IMR-90 (cell line): Measurements from ENCODE around the gene ZNF207. TPM values are rescaled to one million over a fixed set of nuclear protein-coding genes. Genes with fewer than 3 reads are reported as not detected.
A peak's percentile ranks its signal among the peaks of the same experiment; 100 is the strongest.

Experiments used
- ATAC-seq: fragments of 200-7000 bp; cut with Tn5 transposase; 2 replicates; pipeline ENCODE4 v1.9.1; 2020; ENCODE audit warnings: low read depth, mild to moderate bottlenecking, moderate library complexity
- BruUV-seq: library from RNA; stranded (reverse); fragments of 400-500 nt; replicated peaks from 2 replicates; lab custom pipeline; 2021; lab: Mats Ljungman, UMichigan
- CTCF ChIA-PET: fragments of 300-600 bp; formaldehyde crosslinking; extraction: SDS; loops from one replicate; lab custom pipeline; 2021; ENCODE audit warnings: antibody characterized with exemption; lab: Yijun Ruan, JAX
- POLR2A ChIA-PET: fragments of 300-600 bp; sonication (Branson Sonifier 250); formaldehyde crosslinking; loops from one replicate; lab custom pipeline; 2022; ENCODE audit warnings: antibody characterized with exemption; ENCODE audit not compliant: unreplicated experiment; lab: Charles Lee
- DNase-seq: peaks from one replicate; pipeline ENCODE4 v3.0.0; 2013
- H2AFZ ChIP-seq: replicated peaks from 2 replicates; pipeline ENCODE3; 2013; ENCODE audit warnings: low read length, mild to moderate bottlenecking; ENCODE audit not compliant: poor library complexity
- H2AK5ac ChIP-seq: 2 replicates; pipeline ENCODE4 v1.6.1; 2013; ENCODE audit warnings: low read depth, low read length, inconsistent platforms
- H2AK9ac ChIP-seq: replicated peaks from 2 replicates; pipeline ENCODE3; 2013; ENCODE audit warnings: mild to moderate bottlenecking, low read depth, low read length, moderate library complexity; ENCODE audit not compliant: poor library complexity
- H2BK120ac ChIP-seq: 2 replicates; pipeline ENCODE4 v1.6.1; 2013; ENCODE audit warnings: low read depth, low read length, inconsistent platforms
- H2BK15ac ChIP-seq: 3 replicates; pipeline ENCODE4 v1.6.1; 2013; ENCODE audit warnings: low read depth, low read length, inconsistent platforms
- H2BK20ac ChIP-seq: 2 replicates; pipeline ENCODE4 v1.6.1; 2013; ENCODE audit warnings: low read depth, mild to moderate bottlenecking, inconsistent platforms, low read length, moderate library complexity
- H2BK5ac ChIP-seq: 2 replicates; pipeline ENCODE4 v1.6.1; 2013; ENCODE audit warnings: mild to moderate bottlenecking, low read depth, low read length, inconsistent platforms; ENCODE audit not compliant: poor library complexity, severe bottlenecking
- H3K14ac ChIP-seq: replicated peaks from 2 replicates; pipeline ENCODE4 v1.6.1; 2013; ENCODE audit warnings: low read depth, low read length, inconsistent platforms
- H3K18ac ChIP-seq: 2 replicates; pipeline ENCODE4 v1.6.1; 2013; ENCODE audit warnings: low read depth, low read length, control low read depth
- H3K23ac ChIP-seq: 2 replicates; pipeline ENCODE4 v1.6.1; 2013; ENCODE audit warnings: low read depth, low read length, inconsistent platforms
- H3K27ac ChIP-seq: 2 replicates; pipeline ENCODE4 v1.5.1; 2013; ENCODE audit warnings: mild to moderate bottlenecking, control low read depth, low read length; ENCODE audit not compliant: insufficient read depth
- H3K27me3 ChIP-seq: 2 replicates; pipeline ENCODE4 v1.6.1; 2013; ENCODE audit warnings: low read length; ENCODE audit not compliant: control insufficient read depth, insufficient read depth
- H3K36me3 ChIP-seq: 2 replicates; pipeline ENCODE4 v1.6.1; 2013; ENCODE audit warnings: low read length, mixed read lengths; ENCODE audit not compliant: control insufficient read depth, insufficient read depth
- H3K4ac ChIP-seq: 2 replicates; pipeline ENCODE4 v1.6.1; 2013; ENCODE audit warnings: low read depth, low read length, inconsistent platforms
- H3K4me1 ChIP-seq: 2 replicates; pipeline ENCODE4 v1.6.1; 2013; ENCODE audit warnings: low read length, mixed read lengths; ENCODE audit not compliant: control insufficient read depth, insufficient read depth
- H3K4me2 ChIP-seq: 2 replicates; pipeline ENCODE4 v1.6.1; 2013; ENCODE audit warnings: low read depth, mild to moderate bottlenecking, control low read depth, low read length, moderate library complexity
- H3K4me3 ChIP-seq: 2 replicates; pipeline ENCODE4 v1.5.1; 2013; ENCODE audit warnings: low read depth, mild to moderate bottlenecking, control low read depth, low read length, moderate library complexity; ENCODE audit not compliant: insufficient read depth
- H3K56ac ChIP-seq: 2 replicates; pipeline ENCODE4 v1.6.1; 2013; ENCODE audit warnings: low read length, inconsistent platforms; ENCODE audit not compliant: insufficient read depth; ENCODE audit errors: extremely low read depth
- H3K79me1 ChIP-seq, 2 experiments: 2 replicates each; pipeline ENCODE4 v1.6.1; 2013; ENCODE audit warnings: low read length in 2 of 2, inconsistent platforms in 1 of 2, low read depth in 1 of 2
- H3K9ac ChIP-seq: 2 replicates; pipeline ENCODE4 v1.6.1; 2013; ENCODE audit warnings: low read depth, low read length, control low read depth
- H3K9me1 ChIP-seq: 2 replicates; pipeline ENCODE4 v1.6.1; 2013; ENCODE audit warnings: low read length, inconsistent platforms; ENCODE audit not compliant: insufficient read depth
- H3K9me3 ChIP-seq: 2 replicates; pipeline ENCODE4 v1.6.1; 2013; ENCODE audit warnings: low read length; ENCODE audit not compliant: control insufficient read depth, insufficient read depth
- H4K20me1 ChIP-seq: 2 replicates; pipeline ENCODE4 v1.6.1; 2013; ENCODE audit warnings: low read length, inconsistent platforms; ENCODE audit not compliant: insufficient read depth
- H4K5ac ChIP-seq: 2 replicates; pipeline ENCODE4 v1.6.1; 2013; ENCODE audit warnings: mild to moderate bottlenecking, low read depth, low read length, control low read depth
- H4K8ac ChIP-seq, 2 experiments: 2 replicates each; pipeline ENCODE4 v1.6.1; 2013; ENCODE audit warnings: low read depth in 2 of 2, low read length in 2 of 2, control low read depth in 1 of 2, inconsistent platforms in 1 of 2
- H4K91ac ChIP-seq: 2 replicates; pipeline ENCODE4 v1.6.1; 2013; ENCODE audit warnings: low read depth, low read length, inconsistent platforms; ENCODE audit not compliant: insufficient read depth
- BHLHE40 ChIP-seq: fragments of 150-350 bp; IDR thresholded peaks from 2 replicates; pipeline ENCODE4 v1.6.1; 2016; ENCODE audit warnings: mild to moderate bottlenecking, low read depth, low read length
- CHD1 ChIP-seq: IDR thresholded peaks from 2 replicates; pipeline ENCODE4 v1.6.1; 2012; ENCODE audit warnings: low read depth, low read length, improper control_type of control experiment
- MAFK ChIP-seq: IDR thresholded peaks from 2 replicates; pipeline ENCODE4 v1.6.1; 2012; ENCODE audit warnings: low read depth, low read length, improper control_type of control experiment
- MAZ ChIP-seq: IDR thresholded peaks from 2 replicates; pipeline ENCODE4 v1.6.1; 2012; ENCODE audit warnings: low read depth, mild to moderate bottlenecking, low read length, improper control_type of control experiment, moderate library complexity, borderline replicate concordance
- NFE2L2 ChIP-seq: fragments of 150-350 bp; IDR thresholded peaks from 2 replicates; pipeline ENCODE4 v1.6.1; 2016; ENCODE audit warnings: low read depth, mild to moderate bottlenecking, low read length
- RCOR1 ChIP-seq: IDR thresholded peaks from 2 replicates; pipeline ENCODE4 v1.6.1; 2012; ENCODE audit warnings: mild to moderate bottlenecking, low read length, improper control_type of control experiment; ENCODE audit not compliant: insufficient replicate concordance
- SMC3 ChIP-seq: fragments of 150-350 bp; IDR thresholded peaks from 2 replicates; pipeline ENCODE4 v1.6.1; 2016; ENCODE audit warnings: low read depth, mild to moderate bottlenecking, antibody characterized with exemption, low read length, moderate library complexity
- WGBS, 2 experiments: methylation state at CpG; one replicate each; pipeline versions ENCODE4 v1.1.5 to v1.1.7; 2013; ENCODE audit warnings: missing lambda C conversion rate in 2 of 2; ENCODE audit not compliant: insufficient read length in 1 of 2; ENCODE audit errors: extremely low coverage in 2 of 2; 5-methylcytosine and 5-hydroxymethylcytosine counted together
- dilution Hi-C: fragments of 300-500 bp; cut with HindIII; formaldehyde crosslinking; loops from one replicate; pipeline ENCODE4 v1.14.3; 2018; ENCODE audit warnings: low sequenced_read_pairs; ENCODE audit not compliant: unreplicated experiment
- in situ Hi-C: fragments of 300-500 bp; cut with MboI; formaldehyde crosslinking; loops from 3 replicates; pipeline ENCODE4 v1.14.3; 2019; ENCODE audit warnings: low sequenced_read_pairs, inconsistent platforms, mixed read lengths
- intact Hi-C: fragments of 100-400 bp; cut with micrococcal nuclease; formaldehyde crosslinking; loops from 2 replicates; pipeline ENCODE4 v1.10.0; 2022
- polyA plus RNA-seq, 3 experiments: library from polyadenylated mRNA; depleted of rRNA; stranded (reverse); fragments of >200 nt; gene quantifications; 2 replicates each; pipeline ENCODE4 v1.2.3, GENCODE V29; 2012; ENCODE audit warnings: low replicate concordance in 1 of 3
- total RNA-seq: library from RNA; depleted of rRNA; stranded (reverse); fragments of >200 nt; gene quantifications from 2 replicates; pipeline ENCODE4 v1.2.3, GENCODE V29; 2012
- TF ChIP-seq, protein P1 (sequence below): fragments of 150-350 bp; IDR thresholded peaks from 2 replicates; pipeline ENCODE4 v1.6.1; 2017; ENCODE audit warnings: mild to moderate bottlenecking, antibody characterized with exemption, low read length, low read depth
- TF ChIP-seq, protein P2 (sequence below): fragments of 150-350 bp; IDR thresholded peaks from 2 replicates; pipeline ENCODE4 v1.6.1; 2016; ENCODE audit warnings: low read depth, mild to moderate bottlenecking, low read length, moderate library complexity, borderline replicate concordance
- TF ChIP-seq, protein P3 (sequence below): conservative IDR thresholded peaks from 2 replicates; pipeline ENCODE4 v1.5.1; 2012; ENCODE audit warnings: mild to moderate bottlenecking, low read depth, low read length, improper control_type of control experiment

Gene ZNF207
- total and polyA plus RNA-seq, 2 of the 4 experiments (the other 2 are of a cell fraction): 199 to 207 TPM

DNA sequence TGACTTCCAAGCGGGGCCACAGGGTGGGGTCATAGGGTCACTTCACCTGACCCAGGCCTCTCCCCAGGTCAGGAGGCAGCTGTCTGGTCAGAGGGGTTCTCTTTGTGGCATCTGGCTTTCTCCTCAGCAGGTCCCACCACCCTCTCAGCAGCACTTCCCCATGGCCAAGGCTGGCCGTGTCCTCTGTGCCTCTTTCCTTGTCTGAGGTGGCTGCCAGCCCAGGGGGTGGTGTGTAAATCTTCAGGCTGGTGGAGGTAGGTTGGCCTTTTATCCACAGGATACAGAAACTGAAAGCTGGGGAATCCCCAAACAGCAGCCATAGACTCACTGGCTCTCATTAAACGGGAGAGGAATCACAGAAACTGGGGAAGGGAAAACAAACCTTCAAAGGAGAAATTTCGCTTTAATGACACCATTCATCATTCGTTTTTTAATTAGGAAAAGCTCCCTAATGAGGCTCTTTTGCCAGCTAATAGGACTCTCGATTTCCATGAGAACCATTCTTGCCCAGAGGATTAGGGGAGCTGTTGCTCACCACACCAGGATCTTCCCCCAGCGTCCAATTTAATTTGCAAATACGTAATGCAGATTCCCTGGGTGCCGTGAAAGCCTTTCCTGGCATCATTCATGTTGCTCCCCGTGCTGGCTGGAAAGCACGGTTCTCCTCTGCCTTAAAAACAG, 26.0 kb upstream of the ZNF207 start:
- POLR2A ChIA-PET: no interaction called here
- H2BK20ac ChIP-seq: no peak overlapping the region
- H4K91ac ChIP-seq: peak overlapping the region; percentile 28; the same call in 1 of the 2 replicates
- in situ Hi-C loops (no loop called here), intact Hi-C loops (no loop called here), dilution Hi-C loops (no loop called here)
- H3K79me1 ChIP-seq: no peaks in the 10 kb centered on the region
- H3K27me3 ChIP-seq: no peaks in the 10 kb centered on the region; the same call in 1 of the 2 replicates
- no peak overlapping the region for H2AK9ac ChIP-seq
- H4K5ac ChIP-seq: no peak overlapping the region
- ATAC-seq: peak; percentile 28
- TF ChIP-seq, protein P1, sequence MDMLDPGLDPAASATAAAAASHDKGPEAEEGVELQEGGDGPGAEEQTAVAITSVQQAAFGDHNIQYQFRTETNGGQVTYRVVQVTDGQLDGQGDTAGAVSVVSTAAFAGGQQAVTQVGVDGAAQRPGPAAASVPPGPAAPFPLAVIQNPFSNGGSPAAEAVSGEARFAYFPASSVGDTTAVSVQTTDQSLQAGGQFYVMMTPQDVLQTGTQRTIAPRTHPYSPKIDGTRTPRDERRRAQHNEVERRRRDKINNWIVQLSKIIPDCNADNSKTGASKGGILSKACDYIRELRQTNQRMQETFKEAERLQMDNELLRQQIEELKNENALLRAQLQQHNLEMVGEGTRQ: no peak
- TF ChIP-seq MAZ (no peak), SMC3 (no peak), BHLHE40 (no peak), NFE2L2 (no peak), RCOR1 (no peak), MAFK (no peak), CHD1 (no peak)
- TF ChIP-seq, protein P2, sequence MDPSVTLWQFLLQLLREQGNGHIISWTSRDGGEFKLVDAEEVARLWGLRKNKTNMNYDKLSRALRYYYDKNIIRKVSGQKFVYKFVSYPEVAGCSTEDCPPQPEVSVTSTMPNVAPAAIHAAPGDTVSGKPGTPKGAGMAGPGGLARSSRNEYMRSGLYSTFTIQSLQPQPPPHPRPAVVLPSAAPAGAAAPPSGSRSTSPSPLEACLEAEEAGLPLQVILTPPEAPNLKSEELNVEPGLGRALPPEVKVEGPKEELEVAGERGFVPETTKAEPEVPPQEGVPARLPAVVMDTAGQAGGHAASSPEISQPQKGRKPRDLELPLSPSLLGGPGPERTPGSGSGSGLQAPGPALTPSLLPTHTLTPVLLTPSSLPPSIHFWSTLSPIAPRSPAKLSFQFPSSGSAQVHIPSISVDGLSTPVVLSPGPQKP: no peak
- TF ChIP-seq, protein P3, sequence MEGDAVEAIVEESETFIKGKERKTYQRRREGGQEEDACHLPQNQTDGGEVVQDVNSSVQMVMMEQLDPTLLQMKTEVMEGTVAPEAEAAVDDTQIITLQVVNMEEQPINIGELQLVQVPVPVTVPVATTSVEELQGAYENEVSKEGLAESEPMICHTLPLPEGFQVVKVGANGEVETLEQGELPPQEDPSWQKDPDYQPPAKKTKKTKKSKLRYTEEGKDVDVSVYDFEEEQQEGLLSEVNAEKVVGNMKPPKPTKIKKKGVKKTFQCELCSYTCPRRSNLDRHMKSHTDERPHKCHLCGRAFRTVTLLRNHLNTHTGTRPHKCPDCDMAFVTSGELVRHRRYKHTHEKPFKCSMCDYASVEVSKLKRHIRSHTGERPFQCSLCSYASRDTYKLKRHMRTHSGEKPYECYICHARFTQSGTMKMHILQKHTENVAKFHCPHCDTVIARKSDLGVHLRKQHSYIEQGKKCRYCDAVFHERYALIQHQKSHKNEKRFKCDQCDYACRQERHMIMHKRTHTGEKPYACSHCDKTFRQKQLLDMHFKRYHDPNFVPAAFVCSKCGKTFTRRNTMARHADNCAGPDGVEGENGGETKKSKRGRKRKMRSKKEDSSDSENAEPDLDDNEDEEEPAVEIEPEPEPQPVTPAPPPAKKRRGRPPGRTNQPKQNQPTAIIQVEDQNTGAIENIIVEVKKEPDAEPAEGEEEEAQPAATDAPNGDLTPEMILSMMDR: no peak
- no peaks in the 10 kb centered on the region for H3K4me1 ChIP-seq
- H3K4ac ChIP-seq: no peak overlapping the region
- peak; percentile 31 for DNase-seq
- no peaks in the 10 kb centered on the region for H3K9me3 ChIP-seq
- H2AFZ ChIP-seq: peak overlapping the region; percentile 78
- H3K27ac ChIP-seq: no peak overlapping the region
- no peak overlapping the region for H3K56ac ChIP-seq
- H2BK5ac ChIP-seq: no peak overlapping the region
- no peak overlapping the region for H3K4me3 ChIP-seq
- H2AK5ac ChIP-seq: no peak overlapping the region
- CTCF ChIA-PET: interaction anchor here (0.7 to 0.9 kb wide), 2 partner anchors 9 to 71 kb away, joined by 3 read pairs; no protein-coding TSS in a partner anchor
- H2BK15ac ChIP-seq: no peak overlapping the region
- no peak overlapping the region for H2BK120ac ChIP-seq
- H3K23ac ChIP-seq: no peak overlapping the region
- H3K14ac ChIP-seq: no peak overlapping the region
- H3K36me3 ChIP-seq: no peaks in the 10 kb centered on the region
- no peaks in the 10 kb centered on the region for H4K20me1 ChIP-seq
- peak overlapping the region; percentile 60 for H3K4me2 ChIP-seq
- H3K9ac ChIP-seq: 0 out of 2 replicates have a peak overlapping the region, but pooled peaks have one; percentile 16
- peak overlapping the region in 1 of 2 experiments; percentile 61; a peak in 1 of 4 replicates for H4K8ac ChIP-seq
- no peaks in the 10 kb centered on the region for H3K9me1 ChIP-seq
- H3K18ac ChIP-seq: no peak overlapping the region
- no CpG with 5 or more reads among the region's 11 CpGs for WGBS, 2 experiments
- no TSS peak for BruUV-seq
